Choroid plexus epithelial cell (primary cell): ENCODE data around the gene NARS2.
A peak's percentile ranks its signal among the peaks of the same experiment; 100 is the strongest.

ENCODE experiments used
- DNase-seq: peaks from one replicate; pipeline ENCODE4 v3.0.0-alpha.2; 2010; ENCODE audit warnings: low read depth
- H3K4me3 ChIP-seq: 2 replicates; pipeline ENCODE4 v1.5.1; 2011; ENCODE audit warnings: low read depth, mild to moderate bottlenecking, control low read depth, low read length, moderate library complexity
- TF ChIP-seq, protein P1 (sequence below): conservative IDR thresholded peaks from 2 replicates; pipeline ENCODE4 v1.5.1; 2011; ENCODE audit warnings: low read depth, mild to moderate bottlenecking, control low read depth, inconsistent platforms, low read length, moderate library complexity

The NARS2 gene

DNA sequence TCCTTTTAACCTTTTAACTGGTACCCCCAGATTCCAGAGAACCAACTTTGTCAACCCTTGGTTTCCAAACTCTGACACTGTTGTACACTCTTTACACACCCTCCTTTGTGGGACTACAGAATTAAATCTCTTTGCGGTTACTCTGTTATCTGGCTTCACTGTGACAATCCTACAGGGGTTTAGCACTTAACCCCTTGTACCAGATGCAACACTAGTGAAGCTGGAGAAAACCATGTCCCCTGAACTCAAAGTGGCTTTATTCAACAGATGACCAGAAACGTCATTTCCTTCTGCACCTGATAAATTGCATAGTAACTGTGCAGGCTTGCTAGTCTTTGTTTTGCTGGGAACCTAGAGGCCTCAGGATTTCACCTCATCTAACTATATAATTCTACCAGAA lies 151.4 kb downstream of the NARS2 start:
- DNase-seq, result no peak
- no peak overlapping the region for H3K4me3 ChIP-seq
- TF ChIP-seq, protein P1, sequence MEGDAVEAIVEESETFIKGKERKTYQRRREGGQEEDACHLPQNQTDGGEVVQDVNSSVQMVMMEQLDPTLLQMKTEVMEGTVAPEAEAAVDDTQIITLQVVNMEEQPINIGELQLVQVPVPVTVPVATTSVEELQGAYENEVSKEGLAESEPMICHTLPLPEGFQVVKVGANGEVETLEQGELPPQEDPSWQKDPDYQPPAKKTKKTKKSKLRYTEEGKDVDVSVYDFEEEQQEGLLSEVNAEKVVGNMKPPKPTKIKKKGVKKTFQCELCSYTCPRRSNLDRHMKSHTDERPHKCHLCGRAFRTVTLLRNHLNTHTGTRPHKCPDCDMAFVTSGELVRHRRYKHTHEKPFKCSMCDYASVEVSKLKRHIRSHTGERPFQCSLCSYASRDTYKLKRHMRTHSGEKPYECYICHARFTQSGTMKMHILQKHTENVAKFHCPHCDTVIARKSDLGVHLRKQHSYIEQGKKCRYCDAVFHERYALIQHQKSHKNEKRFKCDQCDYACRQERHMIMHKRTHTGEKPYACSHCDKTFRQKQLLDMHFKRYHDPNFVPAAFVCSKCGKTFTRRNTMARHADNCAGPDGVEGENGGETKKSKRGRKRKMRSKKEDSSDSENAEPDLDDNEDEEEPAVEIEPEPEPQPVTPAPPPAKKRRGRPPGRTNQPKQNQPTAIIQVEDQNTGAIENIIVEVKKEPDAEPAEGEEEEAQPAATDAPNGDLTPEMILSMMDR, result no peak

DNA sequence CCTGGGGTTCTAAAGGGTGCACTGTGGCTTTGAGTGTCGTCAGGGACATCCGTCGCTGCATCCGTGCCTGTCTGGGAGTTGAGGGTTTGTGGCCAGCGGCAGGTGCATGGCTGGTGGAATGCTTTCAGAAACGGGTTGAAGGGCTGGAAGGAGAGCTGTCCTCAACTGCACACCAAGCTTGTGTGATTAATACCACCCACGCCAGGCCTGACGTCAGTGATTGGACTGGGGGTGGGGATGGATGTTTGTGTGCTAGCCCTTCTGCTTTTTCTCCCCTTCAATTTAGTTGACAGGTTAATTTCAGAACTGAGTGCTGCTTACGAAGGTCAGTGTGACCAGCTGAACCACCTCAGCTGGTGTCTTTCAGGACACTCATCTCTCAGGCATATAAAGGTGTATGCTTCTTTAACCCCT lies 153.9 kb downstream of the NARS2 start:
- peak; percentile 56 for DNase-seq
- no peak overlapping the region for H3K4me3 ChIP-seq
- TF ChIP-seq, protein P1, result no peak

GRCh38 chr11:78420255-78420764 lies 154.4 kb downstream of the NARS2 start:
- peak overlapping the region; percentile 27 for H3K4me3 ChIP-seq
- TF ChIP-seq, protein P1, result peak; percentile 83
- DNase-seq, result peak; percentile 95

DNA sequence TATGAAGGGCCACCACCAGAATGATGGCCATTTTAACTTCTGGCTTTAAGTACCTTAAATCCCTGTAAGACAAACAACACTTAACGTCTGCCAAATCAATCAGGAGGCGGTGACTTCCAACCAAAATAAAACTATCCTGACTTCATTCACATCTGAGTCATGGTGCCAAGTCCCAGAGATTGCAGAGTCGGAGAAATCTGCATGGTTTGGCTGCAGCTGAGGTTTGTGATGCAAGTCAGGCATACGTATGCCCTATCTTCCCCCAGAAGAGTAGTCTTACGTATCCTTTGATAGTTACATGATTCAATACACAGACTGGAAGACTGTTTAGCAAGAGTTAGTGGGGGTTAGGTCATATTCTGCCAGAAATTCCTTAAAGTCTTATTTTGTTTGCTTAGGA lies 155.3 kb downstream of the NARS2 start:
- H3K4me3 ChIP-seq, result no peak overlapping the region
- peak; percentile 97 for DNase-seq
- TF ChIP-seq, protein P1, result no peak

- TF ChIP-seq, protein P1, result no peak
- H3K4me3 ChIP-seq, result peak overlapping the region; percentile 75
- peak; percentile 26 for DNase-seq
Measured at GRCh38 chr11:78418584-78419211, 156.0 kb downstream of the NARS2 start.

DNA sequence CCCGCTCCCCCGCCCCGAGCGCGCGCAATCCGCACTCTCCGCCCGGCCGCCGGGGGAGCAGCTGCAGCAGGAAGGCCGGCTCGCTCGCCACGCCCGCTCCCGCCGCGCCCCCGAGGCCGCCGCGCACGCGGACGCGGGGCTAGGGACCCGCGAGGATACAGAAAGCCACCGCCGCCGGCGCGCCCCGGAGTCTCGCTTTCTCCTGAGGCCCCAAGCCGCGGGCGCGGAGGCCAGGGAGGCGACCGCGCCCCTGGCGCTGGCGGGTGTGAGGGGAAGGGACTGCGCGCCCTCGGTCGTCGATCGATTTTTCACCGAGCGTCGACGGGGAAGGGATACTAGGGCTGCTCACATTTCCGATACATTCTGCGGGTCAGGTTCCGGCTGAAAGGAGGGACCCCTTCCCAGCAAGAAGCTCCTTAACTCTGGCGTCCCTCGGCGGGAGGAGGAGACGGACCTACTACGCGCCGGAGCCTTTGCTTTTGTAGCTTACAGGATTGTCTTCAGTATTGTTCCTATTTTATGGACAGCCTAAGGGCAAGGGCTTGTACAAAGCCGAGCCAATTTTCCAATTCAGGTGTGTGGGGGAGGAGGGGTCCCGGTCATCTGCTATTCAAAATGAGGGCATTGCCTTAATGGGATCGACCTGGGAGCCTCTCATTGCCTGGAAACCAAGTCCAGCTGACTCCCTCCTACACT lies 156.6 kb downstream of the NARS2 start:
- TF ChIP-seq, protein P1, result no peak
- DNase-seq, result peak; percentile 71
- H3K4me3 ChIP-seq, result peak overlapping the region; percentile 75
